Endothelial cell of umbilical vein (primary cell): Measurements from ENCODE around the gene SH3GLB2. TPM values are rescaled to one million over a fixed set of nuclear protein-coding genes. Genes with fewer than 3 reads are reported as not detected.

Experiments used
- BruUV-seq: library from RNA; stranded (reverse); fragments of 400-500 nt; replicated peaks from 2 replicates; lab custom pipeline; 2021; lab: Mats Ljungman, UMichigan
- CTCF ChIA-PET: fragments of 300-600, 350-600 bp; sonication (Branson Sonifier 250); formaldehyde crosslinking; loops from one replicate; lab custom pipeline; 2021; ENCODE audit warnings: antibody characterized with exemption, inconsistent platforms; lab: Charles Lee
- POLR2A ChIA-PET: fragments of 300-600, 350-600 bp; sonication (Branson Sonifier 250); formaldehyde crosslinking; loops from one replicate; lab custom pipeline; 2021; ENCODE audit warnings: antibody characterized with exemption, inconsistent platforms; lab: Charles Lee
- DNase-seq: peaks from one replicate; pipeline ENCODE4 v3.0.0-alpha.2; 2011; ENCODE audit warnings: low read depth, low spot score
- FAIRE-seq: peaks from 2 replicates; lab custom pipeline; 2011; peaks lifted over from hg19 to GRCh38; lab: Jason Lieb, UNC
- H2AFZ ChIP-seq: 2 replicates; pipeline ENCODE4 v1.6.0; 2012; ENCODE audit warnings: low read depth, low read length, control low read depth, inconsistent platforms
- H3K27ac ChIP-seq: 2 replicates; pipeline ENCODE4 v1.5.1; 2011; ENCODE audit warnings: low read depth, mild to moderate bottlenecking, control low read depth, low read length, moderate library complexity; ENCODE audit not compliant: insufficient read depth
- H3K27me3 ChIP-seq, 2 experiments: 2 replicates each; pipeline versions ENCODE4 v1.6.0 to v1.6.1; 2011; ENCODE audit warnings: low read length in 2 of 2, mixed read lengths in 1 of 2; ENCODE audit not compliant: control insufficient read depth in 2 of 2, insufficient read depth in 2 of 2
- H3K36me3 ChIP-seq, 2 experiments: 2 replicates in 1 of 2; 3 replicates in 1 of 2; pipeline ENCODE4 v1.5.1; 2011; ENCODE audit warnings: low read length in 2 of 2, mild to moderate bottlenecking in 1 of 2, moderate library complexity in 1 of 2; ENCODE audit not compliant: control insufficient read depth in 2 of 2, insufficient read depth in 2 of 2; ENCODE audit errors: extremely low read depth in 1 of 2
- H3K4me1 ChIP-seq: 3 replicates; pipeline ENCODE4 v1.5.1; 2011; ENCODE audit warnings: mild to moderate bottlenecking, low read length; ENCODE audit not compliant: control insufficient read depth, insufficient read depth; ENCODE audit errors: extremely low read depth
- H3K4me2 ChIP-seq: 2 replicates; pipeline ENCODE4 v1.6.1; 2011; ENCODE audit warnings: low read length, control low read depth, mixed read lengths; ENCODE audit not compliant: insufficient read depth
- H3K4me3 ChIP-seq, 3 experiments: fragments of 200-600 bp in 1 of 3; sonication (generic), shearing (Covaris generic) in 1 of 3; replicated peaks in 1 of 3; 2 replicates each; pipeline ENCODE4 v1.5.1; 2011 to 2016; ENCODE audit warnings: control low read depth in 3 of 3, low read length in 3 of 3, mild to moderate bottlenecking in 2 of 3, inconsistent platforms in 1 of 3, low read depth in 1 of 3, moderate library complexity in 1 of 3; ENCODE audit not compliant: insufficient read depth in 1 of 3
- H3K79me2 ChIP-seq: 2 replicates; pipeline ENCODE4 v1.6.0; 2012; ENCODE audit warnings: low read length, inconsistent platforms; ENCODE audit not compliant: control insufficient read depth, insufficient read depth
- H3K9ac ChIP-seq: replicated peaks from 2 replicates; pipeline ENCODE3; 2011; ENCODE audit warnings: low read length, control low read depth; ENCODE audit not compliant: insufficient read depth; ENCODE audit errors: extremely low read depth
- H3K9me1 ChIP-seq: replicated peaks from 3 replicates; pipeline ENCODE4 v1.6.0; 2011; ENCODE audit warnings: mild to moderate bottlenecking, low read length; ENCODE audit not compliant: control insufficient read depth, insufficient read depth; ENCODE audit errors: extremely low read depth
- H3K9me3 ChIP-seq: replicated peaks from 2 replicates; pipeline ENCODE4 v1.5.1; 2012; ENCODE audit warnings: low read length, inconsistent platforms; ENCODE audit not compliant: control insufficient read depth, insufficient read depth
- H4K20me1 ChIP-seq: replicated peaks from 2 replicates; pipeline ENCODE3; 2011; ENCODE audit warnings: mild to moderate bottlenecking, low read length; ENCODE audit not compliant: control insufficient read depth, insufficient read depth; ENCODE audit errors: extremely low read depth
- EZH2 ChIP-seq: IDR thresholded peaks from 2 replicates; pipeline ENCODE4 v1.6.1; 2012; ENCODE audit warnings: borderline replicate concordance, low read depth, mild to moderate bottlenecking, moderate library complexity, low read length, inconsistent platforms; ENCODE audit not compliant: severe bottlenecking
- FOS ChIP-seq: IDR thresholded peaks from 2 replicates; pipeline ENCODE4 v1.6.1; 2011; ENCODE audit warnings: mild to moderate bottlenecking, low read length, moderate library complexity, borderline replicate concordance; ENCODE audit not compliant: insufficient read depth
- GATA2 ChIP-seq: IDR thresholded peaks from 2 replicates; pipeline ENCODE4 v1.7.0; 2011; ENCODE audit warnings: low read depth, mild to moderate bottlenecking, moderate library complexity, mixed read lengths, low read length; ENCODE audit not compliant: insufficient read length, insufficient read depth
- JUN ChIP-seq: IDR thresholded peaks from 2 replicates; pipeline ENCODE4 v1.6.1; 2011; ENCODE audit warnings: borderline replicate concordance, low read depth; ENCODE audit not compliant: insufficient read length, insufficient read depth
- MYC ChIP-seq: IDR thresholded peaks from one replicate; pipeline ENCODE4 v1.6.1; 2011; ENCODE audit warnings: mild to moderate bottlenecking, low read depth, low read length
- POLR2A ChIP-seq: IDR thresholded peaks from 2 replicates; pipeline ENCODE4 v1.6.1; 2012; ENCODE audit warnings: low read depth, mild to moderate bottlenecking, control low read depth, low read length
- POLR2AphosphoS5 ChIP-seq: IDR thresholded peaks from 2 replicates; pipeline ENCODE4 v1.6.1; 2012; ENCODE audit warnings: low read depth, mild to moderate bottlenecking, control low read depth, low read length, moderate library complexity; ENCODE audit not compliant: insufficient read depth
- dilution Hi-C: fragments of 300-500 bp; cut with MboI; formaldehyde crosslinking; loops from one replicate; pipeline ENCODE4 v1.15.0; 2019; ENCODE audit warnings: low sequenced_read_pairs; ENCODE audit not compliant: extremely low pct_ligation_motif_present
- intact Hi-C: fragments of 100-400 bp; cut with micrococcal nuclease; formaldehyde crosslinking; loops from one replicate; pipeline ENCODE4 v1.10.0; 2022
- polyA plus RNA-seq, 4 experiments: library from polyadenylated mRNA; depleted of rRNA in 3 of 4; stranded (reverse) in 3 of 4; unstranded in 1 of 4; fragments of >200 nt; gene quantifications; 2 replicates each; pipeline versions ENCODE4 v1.2.1 to v1.2.3, GENCODE V29; 2011 to 2012; ENCODE audit warnings: missing spikeins in 1 of 4
- total RNA-seq: library from RNA; stranded (reverse); gene quantifications from 2 replicates; pipeline ENCODE4 v1.2.3, GENCODE V29; 2021
- TF ChIP-seq, protein P1 (sequence below), 2 donors: IDR thresholded peaks; 1 replicate in 1 of 2; 2 replicates in 1 of 2; pipeline ENCODE4 v1.5.1; 2011; ENCODE audit warnings: low read length in 2 of 2, mild to moderate bottlenecking in 2 of 2, moderate library complexity in 2 of 2, control low read depth in 1 of 2, inconsistent platforms in 1 of 2, low read depth in 1 of 2; ENCODE audit not compliant: insufficient read depth in 1 of 2; ENCODE audit errors: extremely low read depth in 1 of 2
- TF ChIP-seq, protein P2 (sequence below): IDR thresholded peaks from 2 replicates; pipeline ENCODE4 v1.6.1; 2011; ENCODE audit not compliant: insufficient read depth, insufficient read length

Gene SH3GLB2
- total and polyA plus RNA-seq, 2 donors (not counting 3 experiments of a cell fraction or from before 2014, with no cell fraction given): 58.8 to 77.5 TPM

DNA sequence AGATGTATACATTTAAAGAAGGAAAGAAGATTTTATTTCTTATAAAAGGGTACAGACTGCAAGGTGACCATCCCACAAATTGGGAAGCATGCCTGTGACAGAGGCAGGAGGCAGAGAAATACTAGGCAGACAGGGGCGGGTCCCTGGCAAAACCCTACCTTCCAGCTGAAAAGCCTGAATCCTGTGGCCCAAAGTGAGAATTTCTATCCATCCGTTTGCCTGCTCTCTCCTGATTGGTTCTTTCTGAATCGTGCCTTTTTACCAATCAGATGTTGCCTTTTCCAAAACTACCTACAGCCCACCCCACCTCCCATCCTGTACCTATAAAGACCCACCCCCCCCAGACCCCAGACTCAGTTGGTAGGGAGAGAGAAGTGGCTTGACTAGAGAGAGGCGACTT, 3.4 kb upstream of the SH3GLB2 start:
- no peak overlapping the region for H3K27ac ChIP-seq
- dilution Hi-C loops: no loop called here
- no peaks in the 10 kb centered on the region for H3K9me1 ChIP-seq
- FAIRE-seq (no peak), DNase-seq (no peak)
- H3K36me3 ChIP-seq: no peaks in the 10 kb centered on the region
- ChIA-PET CTCF (no interaction called here), POLR2A (no interaction called here)
- no peaks in the 10 kb centered on the region for H3K9me3 ChIP-seq
- H3K4me2 ChIP-seq: no peak overlapping the region
- H2AFZ ChIP-seq: no peak overlapping the region
- H3K9ac ChIP-seq: no peak overlapping the region
- no peak overlapping the region for H3K4me3 ChIP-seq
- peaks cover 13% of the 10 kb centered on the region for H3K79me2 ChIP-seq
- intact Hi-C loops: no loop called here
- TF ChIP-seq, protein P1, sequence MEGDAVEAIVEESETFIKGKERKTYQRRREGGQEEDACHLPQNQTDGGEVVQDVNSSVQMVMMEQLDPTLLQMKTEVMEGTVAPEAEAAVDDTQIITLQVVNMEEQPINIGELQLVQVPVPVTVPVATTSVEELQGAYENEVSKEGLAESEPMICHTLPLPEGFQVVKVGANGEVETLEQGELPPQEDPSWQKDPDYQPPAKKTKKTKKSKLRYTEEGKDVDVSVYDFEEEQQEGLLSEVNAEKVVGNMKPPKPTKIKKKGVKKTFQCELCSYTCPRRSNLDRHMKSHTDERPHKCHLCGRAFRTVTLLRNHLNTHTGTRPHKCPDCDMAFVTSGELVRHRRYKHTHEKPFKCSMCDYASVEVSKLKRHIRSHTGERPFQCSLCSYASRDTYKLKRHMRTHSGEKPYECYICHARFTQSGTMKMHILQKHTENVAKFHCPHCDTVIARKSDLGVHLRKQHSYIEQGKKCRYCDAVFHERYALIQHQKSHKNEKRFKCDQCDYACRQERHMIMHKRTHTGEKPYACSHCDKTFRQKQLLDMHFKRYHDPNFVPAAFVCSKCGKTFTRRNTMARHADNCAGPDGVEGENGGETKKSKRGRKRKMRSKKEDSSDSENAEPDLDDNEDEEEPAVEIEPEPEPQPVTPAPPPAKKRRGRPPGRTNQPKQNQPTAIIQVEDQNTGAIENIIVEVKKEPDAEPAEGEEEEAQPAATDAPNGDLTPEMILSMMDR (IDR thresholded peaks at IDR 0.05; ENCODE audit: extremely low read depth in 1 of 2, insufficient read depth in 1 of 2, low read depth in 1 of 2, low read length in 2 of 2): no peak
- TF ChIP-seq EZH2 (no peak), GATA2 (no peak), FOS (no peak), JUN (no peak), POLR2AphosphoS5 (no peak), POLR2A (no peak), MYC (no peak)
- TF ChIP-seq, protein P2, sequence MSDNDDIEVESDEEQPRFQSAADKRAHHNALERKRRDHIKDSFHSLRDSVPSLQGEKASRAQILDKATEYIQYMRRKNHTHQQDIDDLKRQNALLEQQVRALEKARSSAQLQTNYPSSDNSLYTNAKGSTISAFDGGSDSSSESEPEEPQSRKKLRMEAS: no peak
- no peaks in the 10 kb centered on the region for H4K20me1 ChIP-seq
- BruUV-seq: no TSS peak
- peaks cover 10% of the 10 kb centered on the region for H3K4me1 ChIP-seq
- no peaks in the 10 kb centered on the region for H3K27me3 ChIP-seq
